GM21576 (cell line): ENCODE measurements around the gene GRIK4.
"Not testable (repeated sequence)": the region's sequence is repeated elsewhere in the genome, so short reads cannot be mapped to it uniquely, and the experiment has no call there.

ENCODE experiments used
- ATAC-seq: cut with Tn5 transposase; IDR thresholded peaks from one replicate; pipeline ENCODE4 v1.9.1; 2021; ENCODE audit warnings: mild to moderate bottlenecking, moderate library complexity; ENCODE audit not compliant: unreplicated experiment

GRIK4 gene

GRCh38 chr11:120511116-120511819 lies at the start of gene GRIK4:
GRIK4 (plus strand) TSS chr11:120511748; CDS start chr11:120660319, 148,571 bp downstream.
- ATAC-seq, result peak; percentile 87

- ATAC-seq, result no peak
These were observed 48.7 kb upstream of the GRIK4 start for GRCh38 chr11:120462825-120463224.

GRCh38 chr11:120465921-120466534 lies 45.5 kb upstream of the GRIK4 start:
- ATAC-seq, result no peak

- no peak for ATAC-seq
These were observed 43.9 kb upstream of the GRIK4 start for GRCh38 chr11:120467627-120468026.

GRCh38 chr11:120471131-120471530 lies 40.4 kb upstream of the GRIK4 start:
- ATAC-seq, result no peak

- ATAC-seq, result no peak
These were observed 39.6 kb upstream of the GRIK4 start for GRCh38 chr11:120471994-120472393.

GRCh38 chr11:120473503-120473902 lies 38.0 kb upstream of the GRIK4 start:
- ATAC-seq, result no peak

- ATAC-seq, result no peak
These were observed 29.4 kb upstream of the GRIK4 start for GRCh38 chr11:120482149-120482548.

GRCh38 chr11:120484722-120485121 lies 26.8 kb upstream of the GRIK4 start:
- ATAC-seq, result no peak

- ATAC-seq, result no peak
These were observed 25.4 kb upstream of the GRIK4 start for GRCh38 chr11:120486138-120486537.

- no peak for ATAC-seq
These were observed 21.7 kb upstream of the GRIK4 start for GRCh38 chr11:120489799-120490198.

GRCh38 chr11:120492486-120492885 lies 19.1 kb upstream of the GRIK4 start:
- no peak for ATAC-seq

- no peak for ATAC-seq
These were observed 17.0 kb upstream of the GRIK4 start for GRCh38 chr11:120494595-120494994.

- no peak for ATAC-seq
These were observed 12.5 kb upstream of the GRIK4 start for GRCh38 chr11:120499088-120499487.

GRCh38 chr11:120499859-120500258 lies 11.7 kb upstream of the GRIK4 start:
- ATAC-seq, result no peak

- no peak for ATAC-seq
These were observed 11.0 kb upstream of the GRIK4 start for GRCh38 chr11:120500414-120501071.

GRCh38 chr11:120501440-120501839 lies 10.1 kb upstream of the GRIK4 start:
- ATAC-seq, result no peak

GRCh38 chr11:120501976-120502755 lies 9.4 kb upstream of the GRIK4 start:
- ATAC-seq, result no peak

- not testable (repeated sequence) for ATAC-seq
These were observed 8.0 kb upstream of the GRIK4 start for GRCh38 chr11:120503529-120503928.

GRCh38 chr11:120505801-120506425 lies 5.6 kb upstream of the GRIK4 start:
- no peak for ATAC-seq
